Ascending aorta (tissue), 2 donors: ENCODE measurements around the gene ABLIM2. TPM values are rescaled to one million over a fixed set of nuclear protein-coding genes. Genes with fewer than 3 reads are reported as not detected.
"Not testable (repeated sequence)": the region's sequence is repeated elsewhere in the genome, so short reads cannot be mapped to it uniquely, and the experiment has no call there.

Experiments
- DNase-seq, 2 donors: peaks; one replicate each; pipeline ENCODE4 v3.0.0-alpha.2; 2019; ENCODE audit warnings: low spot score in 2 of 2
- H3K27ac ChIP-seq, 2 donors: fragments of 200-600 bp; sonication (generic); one replicate each; pipeline ENCODE4 v1.5.1; 2016 to 2017; ENCODE audit warnings: mild to moderate bottlenecking in 1 of 2
- H3K27me3 ChIP-seq: fragments of 200-600 bp; sonication (generic); one replicate; pipeline ENCODE4 v1.5.1; 2017
- H3K36me3 ChIP-seq, 2 donors: fragments of 200-600 bp; sonication (generic); one replicate each; pipeline ENCODE4 v1.5.1; 2016
- H3K4me1 ChIP-seq, 2 donors: fragments of 200-600 bp; sonication (generic); one replicate each; pipeline ENCODE4 v1.5.1; 2016 to 2017; ENCODE audit warnings: mild to moderate bottlenecking in 1 of 2
- H3K4me3 ChIP-seq, 2 donors: fragments of 200-600 bp; sonication (generic); one replicate each; pipeline ENCODE4 v1.5.1; 2016 to 2017; ENCODE audit warnings: mild to moderate bottlenecking in 1 of 2
- H3K9me3 ChIP-seq, 2 donors: fragments of 200-600 bp; sonication (generic); one replicate each; pipeline ENCODE4 v1.5.1; 2016
- CTCF ChIP-seq, 3 experiments: fragments of 200-600 bp in 2 of 3; fragments of 450-650 bp in 1 of 3; sonication (generic) in 2 of 3; IDR thresholded peaks; one replicate each; pipeline ENCODE4 v1.5.1; 2016 to 2019; ENCODE audit warnings: antibody characterized with exemption in 3 of 3, mild to moderate bottlenecking in 1 of 3, moderate library complexity in 1 of 3
- intact Hi-C: fragments of 100-400 bp; cut with DNase I; formaldehyde crosslinking; loops from one replicate; pipeline ENCODE4 v1.15.1; 2023
- total RNA-seq: library from RNA; depleted of rRNA; stranded (reverse); fragments of >200 nt; gene quantifications from one replicate; pipeline ENCODE4 v1.1.0, GENCODE V29; 2016

The ABLIM2 gene
- total RNA-seq, 1 donor from 2014 or later = 30.8 TPM

GRCh38 chr4:7928711-7929110 is 229.9 kb downstream of the ABLIM2 start:
- Histone ChIP-seq H3K27ac (no peak overlapping the region), H3K4me1 (peaks cover 9 to 16% of the 10 kb centered on the region in 2 donors), H3K36me3 (no peaks in the 10 kb centered on the region), H3K27me3 (no peaks in the 10 kb centered on the region), H3K9me3 (no peaks in the 10 kb centered on the region), H3K4me3 (no peak overlapping the region)
- TF ChIP-seq CTCF (IDR thresholded peaks at IDR 0.05) = no peak
- intact Hi-C loops = no loop called here
- no peak for DNase-seq

GRCh38 chr4:7926822-7927221 is 231.8 kb downstream of the ABLIM2 start:
- intact Hi-C loops = no loop called here
- peaks cover 9 to 16% of the 10 kb centered on the region in 2 donors for H3K4me1 ChIP-seq

GRCh38 chr4:7924570-7924969 is 234.0 kb downstream of the ABLIM2 start:
- Histone ChIP-seq H3K9me3 (no peaks in the 10 kb centered on the region), H3K36me3 (no peaks in the 10 kb centered on the region), H3K4me3 (no peak overlapping the region), H3K27ac (no peak overlapping the region), H3K27me3 (no peaks in the 10 kb centered on the region), H3K4me1 (peaks cover 2 to 7% of the 10 kb centered on the region in 2 donors)
- no peak for DNase-seq
- TF ChIP-seq CTCF (IDR thresholded peaks at IDR 0.05) = no peak
- intact Hi-C loops = no loop called here

More at GRCh38 chr4:7926822-7927221, 231.8 kb downstream of the ABLIM2 start:
- Histone ChIP-seq H3K4me3 (no peak overlapping the region), H3K36me3 (no peaks in the 10 kb centered on the region), H3K27ac (no peak overlapping the region), H3K27me3 (no peaks in the 10 kb centered on the region), H3K9me3 (no peaks in the 10 kb centered on the region)
- no peak for DNase-seq
- TF ChIP-seq CTCF (IDR thresholded peaks at IDR 0.05) = no peak

- H3K27me3 ChIP-seq = no peaks in the 10 kb centered on the region
- no peaks in the 10 kb centered on the region for H3K36me3 ChIP-seq
- DNase-seq = no peak
- no peak overlapping the region for H3K4me3 ChIP-seq
- H3K4me1 ChIP-seq = peaks cover 0 to 3% of the 10 kb centered on the region in 2 donors
- intact Hi-C loops = no loop called here
- H3K27ac ChIP-seq = no peak overlapping the region
- no peaks in the 10 kb centered on the region for H3K9me3 ChIP-seq
- TF ChIP-seq CTCF (IDR thresholded peaks at IDR 0.05) = no peak
Measured at GRCh38 chr4:7924163-7924562, 234.4 kb downstream of the ABLIM2 start.

GRCh38 chr4:7922466-7922865 is 236.1 kb downstream of the ABLIM2 start:
- intact Hi-C loops = no loop called here
- Histone ChIP-seq H3K4me3 (no peak overlapping the region), H3K4me1 (no peaks in the 10 kb centered on the region), H3K27me3 (no peaks in the 10 kb centered on the region), H3K27ac (no peak overlapping the region), H3K36me3 (no peaks in the 10 kb centered on the region), H3K9me3 (no peaks in the 10 kb centered on the region)
- TF ChIP-seq CTCF (IDR thresholded peaks at IDR 0.05) = no peak
- DNase-seq = no peak

- Histone ChIP-seq H3K4me3 (no peak overlapping the region), H3K27ac (no peak overlapping the region), H3K27me3 (no peaks in the 10 kb centered on the region), H3K9me3 (no peaks in the 10 kb centered on the region), H3K4me1 (no peaks in the 10 kb centered on the region), H3K36me3 (no peaks in the 10 kb centered on the region)
- TF ChIP-seq CTCF (IDR thresholded peaks at IDR 0.05) = no peak
- intact Hi-C loops = loop anchor here (5.0 kb wide), 1 partner anchor 138 kb away; no protein-coding TSS in a partner anchor
- DNase-seq = no peak
Measured at GRCh38 chr4:7918981-7919380, 239.6 kb downstream of the ABLIM2 start.

- H3K4me3 ChIP-seq, H3K36me3 ChIP-seq, H3K27me3 ChIP-seq, H3K27ac ChIP-seq, H3K9me3 ChIP-seq, H3K4me1 ChIP-seq, DNase-seq: not testable (repeated sequence)
- intact Hi-C loops = loop anchor here (5.0 kb wide), 1 partner anchor 139 kb away; no protein-coding TSS in a partner anchor
Measured at GRCh38 chr4:7918187-7918586, 240.4 kb downstream of the ABLIM2 start.
